Body of pancreas (tissue), 4 donors: ENCODE results near the gene NOX1. TPM values are rescaled to one million over a fixed set of nuclear protein-coding genes. Genes with fewer than 3 reads are reported as not detected.

ENCODE experiments used
- ATAC-seq: fragments of 150-250 bp; one replicate; pipeline ENCODE4 v1.9.1; 2016
- DNase-seq, 4 donors: peaks; one replicate each; pipeline ENCODE4 v3.0.0-alpha.2; 2019
- H3K27ac ChIP-seq, 4 donors: fragments of 200-600 bp; sonication (generic); 1 replicate in 3 of 4; 2 replicates in 1 of 4; pipeline versions ENCODE4 v1.5.1 to v1.6.1; 2016 to 2019; ENCODE audit warnings: mild to moderate bottlenecking in 1 of 4, mixed read lengths in 1 of 4, moderate library complexity in 1 of 4
- H3K27me3 ChIP-seq, 2 donors: fragments of 200-600 bp; sonication (generic); one replicate each; pipeline ENCODE4 v1.6.0; 2016; ENCODE audit warnings: mild to moderate bottlenecking in 1 of 2
- H3K36me3 ChIP-seq, 2 donors: fragments of 200-600 bp; sonication (generic); replicated peaks in 1 of 2; 2 replicates each; pipeline ENCODE4 v1.5.1; 2016; ENCODE audit warnings: low read depth in 2 of 2; ENCODE audit not compliant: insufficient read depth in 1 of 2
- H3K4me1 ChIP-seq: fragments of 200-600 bp; sonication (generic); one replicate; pipeline ENCODE4 v1.6.0; 2016
- H3K4me3 ChIP-seq, 2 donors: fragments of 200-600 bp; sonication (generic); 1 replicate in 1 of 2; 2 replicates in 1 of 2; pipeline ENCODE4 v1.5.1; 2016 to 2019
- H3K9me3 ChIP-seq, 3 donors: fragments of 200-600 bp; sonication (generic); 1 replicate in 2 of 3; 2 replicates in 1 of 3; pipeline ENCODE4 v1.5.1; 2016
- POLR2A ChIP-seq, 3 donors: fragments of 450-650 bp; IDR thresholded peaks; one replicate each; pipeline ENCODE4 v1.6.1; 2016; ENCODE audit warnings: antibody characterized with exemption in 3 of 3, mild to moderate bottlenecking in 2 of 3
- WGBS, 2 donors: methylation state at CpG; one replicate each; pipeline ENCODE4 v1.1.5; 2017; 5-methylcytosine and 5-hydroxymethylcytosine counted together
- intact Hi-C: fragments of 100-400 bp; cut with DNase I; formaldehyde crosslinking; loops from one replicate; pipeline ENCODE4 v1.15.1; 2023
- total RNA-seq, 2 donors: library from RNA; depleted of rRNA; stranded (reverse); fragments of >200 nt; gene quantifications; one replicate each; pipeline ENCODE4 v1.1.0, GENCODE V29; 2016
- TF ChIP-seq, protein P1 (sequence below), 7 experiments: fragments of 450-650 bp in 4 of 7; fragments of 200-600 bp in 3 of 7; sonication (generic) in 3 of 7; IDR thresholded peaks; one replicate each; pipeline ENCODE4 v1.5.1; 2016 to 2019; ENCODE audit warnings: antibody characterized with exemption in 7 of 7

NOX1 gene
- total RNA-seq, 2 donors from 2014 or later: not detected

DNA sequence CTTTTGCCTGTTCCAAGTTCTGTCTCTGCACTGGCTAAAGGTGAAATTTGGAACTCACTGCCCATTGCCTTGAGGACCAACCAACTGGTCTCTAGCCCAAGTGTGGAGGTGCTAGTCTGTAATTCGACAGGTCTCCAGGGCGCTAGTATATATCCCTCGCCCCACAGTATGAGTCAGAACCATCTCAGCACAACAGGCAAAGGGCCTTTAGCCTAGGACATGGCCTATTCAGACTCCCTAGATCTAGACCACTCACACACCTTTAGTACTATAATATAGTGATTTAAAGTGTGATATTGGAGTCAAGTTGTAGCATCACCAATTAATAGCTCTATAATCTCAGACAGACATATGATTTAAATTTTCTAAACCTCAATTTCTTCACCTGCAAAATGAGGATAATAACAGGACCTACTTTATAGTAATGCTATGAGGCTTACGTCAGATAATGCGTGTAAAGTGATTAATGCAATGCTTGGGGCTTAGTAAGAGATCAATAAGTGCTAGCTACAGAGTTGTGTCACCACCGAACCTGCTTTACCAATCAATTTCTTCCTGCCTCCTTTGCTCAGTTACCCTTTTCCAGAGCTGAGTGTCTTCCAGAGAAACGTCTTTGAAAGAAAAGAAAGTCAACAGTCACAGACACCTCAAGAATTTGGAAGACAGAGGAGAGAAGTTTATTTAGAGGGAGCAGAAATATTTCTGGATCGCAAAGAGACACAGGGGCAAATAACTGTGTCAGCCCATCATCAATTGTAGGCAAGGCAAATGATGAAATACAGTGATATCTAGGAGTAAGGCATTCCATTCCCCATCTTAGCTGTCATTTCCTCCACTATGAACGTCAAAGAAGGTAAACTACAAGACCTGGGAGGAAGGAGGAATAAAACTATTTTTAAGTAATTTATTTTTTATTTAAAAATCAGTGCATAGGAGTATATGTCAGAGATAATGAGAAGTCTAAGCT, 2.3 kb downstream of the NOX1 start:
- no peaks in the 10 kb centered on the region for H3K4me1 ChIP-seq
- H3K4me3 ChIP-seq: no peak overlapping the region
- H3K9me3 ChIP-seq: no peaks in the 10 kb centered on the region
- H3K27ac ChIP-seq: no peak overlapping the region
- DNase-seq: no peak
- TF ChIP-seq, protein P1, sequence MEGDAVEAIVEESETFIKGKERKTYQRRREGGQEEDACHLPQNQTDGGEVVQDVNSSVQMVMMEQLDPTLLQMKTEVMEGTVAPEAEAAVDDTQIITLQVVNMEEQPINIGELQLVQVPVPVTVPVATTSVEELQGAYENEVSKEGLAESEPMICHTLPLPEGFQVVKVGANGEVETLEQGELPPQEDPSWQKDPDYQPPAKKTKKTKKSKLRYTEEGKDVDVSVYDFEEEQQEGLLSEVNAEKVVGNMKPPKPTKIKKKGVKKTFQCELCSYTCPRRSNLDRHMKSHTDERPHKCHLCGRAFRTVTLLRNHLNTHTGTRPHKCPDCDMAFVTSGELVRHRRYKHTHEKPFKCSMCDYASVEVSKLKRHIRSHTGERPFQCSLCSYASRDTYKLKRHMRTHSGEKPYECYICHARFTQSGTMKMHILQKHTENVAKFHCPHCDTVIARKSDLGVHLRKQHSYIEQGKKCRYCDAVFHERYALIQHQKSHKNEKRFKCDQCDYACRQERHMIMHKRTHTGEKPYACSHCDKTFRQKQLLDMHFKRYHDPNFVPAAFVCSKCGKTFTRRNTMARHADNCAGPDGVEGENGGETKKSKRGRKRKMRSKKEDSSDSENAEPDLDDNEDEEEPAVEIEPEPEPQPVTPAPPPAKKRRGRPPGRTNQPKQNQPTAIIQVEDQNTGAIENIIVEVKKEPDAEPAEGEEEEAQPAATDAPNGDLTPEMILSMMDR (IDR thresholded peaks at IDR 0.05): no peak
- no peak for TF ChIP-seq POLR2A (IDR thresholded peaks at IDR 0.05)
- H3K36me3 ChIP-seq: no peaks in the 10 kb centered on the region
- no peak for ATAC-seq
- 35 to 42% methylated on average over 7 to 8 of the region's 9 CpGs for WGBS, 2 donors
- no peaks in the 10 kb centered on the region for H3K27me3 ChIP-seq
- intact Hi-C loops: no loop called here

- intact Hi-C loops: no loop called here
- Histone ChIP-seq H3K9me3 (no peaks in the 10 kb centered on the region), H3K36me3 (no peaks in the 10 kb centered on the region), H3K4me3 (no peak overlapping the region), H3K27ac (no peak overlapping the region), H3K27me3 (no peaks in the 10 kb centered on the region), H3K4me1 (no peaks in the 10 kb centered on the region)
- WGBS, 2 donors: 45 to 51% methylated on average over 5 of the region's 5 CpGs
- TF ChIP-seq, protein P1 (IDR thresholded peaks at IDR 0.05): no peak
- ATAC-seq (no peak), DNase-seq (no peak)
Measured at GRCh38 chrX:100870527-100870926, 3.6 kb downstream of the NOX1 start.

GRCh38 chrX:100868273-100868672, 5.9 kb downstream of the NOX1 start:
- Histone ChIP-seq H3K4me3 (no peak overlapping the region), H3K36me3 (no peaks in the 10 kb centered on the region), H3K27ac (no peak overlapping the region), H3K4me1 (no peaks in the 10 kb centered on the region), H3K27me3 (no peaks in the 10 kb centered on the region), H3K9me3 (no peaks in the 10 kb centered on the region)
- no peak for DNase-seq
- 47 to 68% methylated on average over 2 of the region's 2 CpGs for WGBS, 2 donors
- TF ChIP-seq, protein P1 (IDR thresholded peaks at IDR 0.05): no peak
- no peak for TF ChIP-seq POLR2A (IDR thresholded peaks at IDR 0.05)
- no peak for ATAC-seq
- intact Hi-C loops: no loop called here

GRCh38 chrX:100864657-100865391, 9.3 kb downstream of the NOX1 start:
- no peak for TF ChIP-seq POLR2A (IDR thresholded peaks at IDR 0.05)
- TF ChIP-seq, protein P1 (IDR thresholded peaks at IDR 0.05): no peak
- Histone ChIP-seq H3K27me3 (no peaks in the 10 kb centered on the region), H3K4me1 (no peaks in the 10 kb centered on the region), H3K27ac (no peak overlapping the region), H3K36me3 (no peaks in the 10 kb centered on the region), H3K9me3 (no peaks in the 10 kb centered on the region), H3K4me3 (no peak overlapping the region)
- no peak for ATAC-seq
- 43 to 48% methylated on average over 2 of the region's 2 CpGs for WGBS, 2 donors
- intact Hi-C loops: no loop called here
- DNase-seq: no peak
